ENCODE results near the gene RNF130. TPM values are rescaled to one million over a fixed set of nuclear protein-coding genes. Genes with fewer than 3 reads are reported as not detected.
"Not testable (repeated sequence)": the region's sequence is repeated elsewhere in the genome, so short reads cannot be mapped to it uniquely, and the experiment has no call there.

The RNF130 gene
- total RNA-seq, 4 donors from 2014 or later = 84.7 to 105 (median 98.5) TPM

DNA sequence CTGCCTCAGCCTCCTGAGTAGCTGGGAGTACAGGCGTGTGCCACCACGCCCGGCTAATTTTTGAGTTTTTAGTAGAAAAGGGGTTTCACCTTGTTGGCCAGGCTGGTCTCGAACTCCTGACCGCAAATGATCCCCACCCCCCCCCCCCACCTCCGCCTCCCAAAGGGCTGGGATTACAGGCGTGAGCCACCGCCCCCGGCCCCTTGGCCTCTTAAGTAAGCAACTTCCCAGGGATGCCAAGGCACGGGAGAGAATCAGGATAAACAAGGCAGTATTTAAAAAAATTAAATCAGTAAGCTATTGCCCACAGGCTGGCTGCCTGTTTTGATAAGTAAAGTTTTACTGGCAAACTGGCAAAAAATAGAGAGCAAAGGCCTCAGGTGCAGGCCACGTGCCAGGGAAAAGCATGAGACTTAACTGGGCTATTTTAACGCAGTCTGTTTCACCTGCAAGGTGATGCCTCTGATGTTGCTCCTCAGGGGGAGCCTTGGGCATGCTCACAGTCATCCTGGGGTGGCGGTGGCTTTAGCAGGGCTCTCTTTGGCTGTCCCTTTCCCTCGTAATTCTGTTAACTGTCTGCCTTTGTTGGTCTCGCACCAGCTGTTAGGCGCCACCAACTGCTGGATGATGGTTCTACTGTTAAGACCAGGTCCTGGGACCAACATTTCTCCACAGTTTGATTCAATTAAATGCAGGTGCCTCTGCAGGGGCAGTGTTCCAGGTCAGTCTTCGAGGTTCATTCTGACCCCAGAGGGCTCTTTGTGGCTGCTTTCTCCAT is 19.4 kb upstream of the RNF130 start:
- TF ChIP-seq, protein P1, sequence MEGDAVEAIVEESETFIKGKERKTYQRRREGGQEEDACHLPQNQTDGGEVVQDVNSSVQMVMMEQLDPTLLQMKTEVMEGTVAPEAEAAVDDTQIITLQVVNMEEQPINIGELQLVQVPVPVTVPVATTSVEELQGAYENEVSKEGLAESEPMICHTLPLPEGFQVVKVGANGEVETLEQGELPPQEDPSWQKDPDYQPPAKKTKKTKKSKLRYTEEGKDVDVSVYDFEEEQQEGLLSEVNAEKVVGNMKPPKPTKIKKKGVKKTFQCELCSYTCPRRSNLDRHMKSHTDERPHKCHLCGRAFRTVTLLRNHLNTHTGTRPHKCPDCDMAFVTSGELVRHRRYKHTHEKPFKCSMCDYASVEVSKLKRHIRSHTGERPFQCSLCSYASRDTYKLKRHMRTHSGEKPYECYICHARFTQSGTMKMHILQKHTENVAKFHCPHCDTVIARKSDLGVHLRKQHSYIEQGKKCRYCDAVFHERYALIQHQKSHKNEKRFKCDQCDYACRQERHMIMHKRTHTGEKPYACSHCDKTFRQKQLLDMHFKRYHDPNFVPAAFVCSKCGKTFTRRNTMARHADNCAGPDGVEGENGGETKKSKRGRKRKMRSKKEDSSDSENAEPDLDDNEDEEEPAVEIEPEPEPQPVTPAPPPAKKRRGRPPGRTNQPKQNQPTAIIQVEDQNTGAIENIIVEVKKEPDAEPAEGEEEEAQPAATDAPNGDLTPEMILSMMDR (IDR thresholded peaks at IDR 0.05) = peak in 1 of 4 experiments; percentile 20
- TF ChIP-seq EP300 (IDR thresholded peaks at IDR 0.05) = no peak

DNA sequence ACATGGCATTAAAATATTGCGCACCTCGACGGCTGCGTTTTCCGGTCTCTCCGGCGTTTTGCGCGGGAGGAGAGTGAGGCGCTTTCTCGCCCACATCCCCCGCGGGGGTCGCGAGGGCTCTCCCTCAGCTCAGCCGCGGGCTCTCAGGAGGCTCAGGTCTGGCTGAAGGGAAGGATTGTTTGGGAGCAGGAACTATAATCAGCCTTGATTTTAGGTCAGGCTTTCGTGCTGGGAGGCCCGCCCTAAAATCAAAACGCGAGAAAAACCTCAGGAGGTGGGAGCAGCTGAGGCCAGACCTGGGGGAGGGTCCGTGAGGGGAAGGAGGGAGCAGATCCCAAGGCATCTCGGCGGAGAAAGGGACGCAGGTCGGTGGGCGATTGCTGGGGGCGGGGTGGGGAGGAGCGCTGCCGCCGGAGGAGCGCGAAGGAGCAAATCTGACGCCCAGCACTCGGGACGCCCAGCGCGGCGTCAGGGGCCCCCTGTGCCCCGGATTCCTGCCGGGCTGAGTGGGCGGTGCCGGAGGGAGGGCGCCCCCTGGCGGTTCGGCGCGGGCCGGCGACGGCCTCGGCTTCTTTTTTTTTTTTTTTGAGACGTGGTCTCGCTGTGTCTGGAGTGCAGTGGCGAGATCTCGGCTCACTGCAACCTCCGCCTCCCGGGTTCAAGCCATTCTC is 18.7 kb upstream of the RNF130 start:
- no peaks in the 10 kb centered on the region for H3K27me3 ChIP-seq
- 0% methylated on average over 38 of the region's 58 CpGs; no CpG with 5 or more reads in 1 of the 2 donors for WGBS, 2 donors (ENCODE audit: low coverage in 1 of 2)

More for the DNA sequence above, 19.4 kb upstream of the RNF130 start:
- 25 to 31% methylated on average over 6 of the region's 17 CpGs for WGBS, 2 donors (ENCODE audit: low coverage in 1 of 2)
- Histone ChIP-seq H3K9me3 (no peaks in the 10 kb centered on the region), H3K4me3 (peak overlapping the region; percentile 27 to 65), H3K36me3 (no peaks in the 10 kb centered on the region), H3K4me1 (peaks cover 0 to 18% (median 0%) of the 10 kb centered on the region in 3 donors), H3K27ac (peak overlapping the region in 3 of 4 donors; percentile 76 to 86 (median 83)), H3K27me3 (no peaks in the 10 kb centered on the region)
- no peak for ATAC-seq

DNA sequence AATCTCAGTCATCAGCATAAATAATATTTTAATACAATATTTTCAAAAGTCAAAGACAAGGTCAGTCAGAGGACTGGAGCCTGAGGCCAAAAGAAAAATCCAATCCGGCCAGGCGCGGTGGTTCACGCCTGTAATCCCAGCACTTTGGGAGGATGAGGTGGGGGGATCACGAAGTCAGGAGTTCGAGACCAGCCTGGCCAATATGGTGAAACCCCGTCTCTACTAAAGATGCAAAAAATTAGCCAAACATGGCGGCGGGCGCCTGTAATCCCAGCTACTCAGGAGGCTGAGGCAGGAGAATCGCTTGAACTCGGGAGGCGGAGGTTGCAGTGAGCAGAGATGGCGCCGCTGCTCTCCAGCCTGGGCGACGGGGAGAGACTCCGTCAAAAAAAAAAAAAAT is 18.1 kb upstream of the RNF130 start:
- not testable (repeated sequence) for H3K36me3 ChIP-seq, H3K9me3 ChIP-seq, H3K27me3 ChIP-seq, ATAC-seq
- Histone ChIP-seq H3K4me1 (peaks cover 0 to 18% (median 0%) of the 10 kb centered on the region in 3 donors), H3K27ac (peak overlapping the region in 2 of 4 donors; percentile 83 to 86), H3K4me3 (peak overlapping the region in 1 of 2 donors; percentile 65)
- WGBS, 2 donors (ENCODE audit: low coverage in 1 of 2) = 71 to 94% methylated on average over 6 to 18 of the region's 18 CpGs

More for the DNA sequence above, 18.7 kb upstream of the RNF130 start:
- Histone ChIP-seq H3K27ac (peak overlapping the region; percentile 29 to 86 (median 80)), H3K4me3 (peak overlapping the region; percentile 27 to 65), H3K9me3 (no peaks in the 10 kb centered on the region), H3K4me1 (peaks cover 0 to 18% (median 0%) of the 10 kb centered on the region in 3 donors), H3K36me3 (no peaks in the 10 kb centered on the region)
- peak; percentile 90 for ATAC-seq
- TF ChIP-seq EP300 (IDR thresholded peaks at IDR 0.05) (no peak), POLR2AphosphoS5 (IDR thresholded peaks at IDR 0.05) (no peak), POLR2A (IDR thresholded peaks at IDR 0.05) (peak in 1 of 2 donors; percentile 38)
- TF ChIP-seq, protein P1 (IDR thresholded peaks at IDR 0.05) = peak in 3 of 4 experiments; percentile 71 to 88 (median 84)

DNA sequence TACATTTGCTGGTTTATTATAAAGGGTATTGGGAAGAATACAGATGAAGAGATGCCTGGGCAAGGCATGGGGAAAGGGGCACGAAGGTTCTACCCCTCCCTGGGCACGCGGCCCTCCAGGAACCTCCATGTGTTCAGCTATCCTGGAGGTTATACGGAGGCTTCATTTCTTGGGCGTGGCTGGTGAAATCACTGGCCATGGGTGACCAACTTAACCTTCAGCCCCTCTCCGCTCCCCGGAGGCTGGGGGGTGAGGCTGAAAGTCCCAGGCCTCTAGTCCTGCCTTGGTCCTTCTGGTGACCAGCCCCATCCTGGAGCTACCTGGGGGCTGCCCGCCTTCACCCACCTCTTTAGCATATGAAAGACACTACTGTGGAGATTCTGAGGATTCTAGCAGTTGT is 17.0 kb upstream of the RNF130 start:
- no peak for ATAC-seq
- 92% methylated on average over 2 of the region's 8 CpGs; no CpG with 5 or more reads in 1 of the 2 donors for WGBS, 2 donors (ENCODE audit: low coverage in 1 of 2)

DNA sequence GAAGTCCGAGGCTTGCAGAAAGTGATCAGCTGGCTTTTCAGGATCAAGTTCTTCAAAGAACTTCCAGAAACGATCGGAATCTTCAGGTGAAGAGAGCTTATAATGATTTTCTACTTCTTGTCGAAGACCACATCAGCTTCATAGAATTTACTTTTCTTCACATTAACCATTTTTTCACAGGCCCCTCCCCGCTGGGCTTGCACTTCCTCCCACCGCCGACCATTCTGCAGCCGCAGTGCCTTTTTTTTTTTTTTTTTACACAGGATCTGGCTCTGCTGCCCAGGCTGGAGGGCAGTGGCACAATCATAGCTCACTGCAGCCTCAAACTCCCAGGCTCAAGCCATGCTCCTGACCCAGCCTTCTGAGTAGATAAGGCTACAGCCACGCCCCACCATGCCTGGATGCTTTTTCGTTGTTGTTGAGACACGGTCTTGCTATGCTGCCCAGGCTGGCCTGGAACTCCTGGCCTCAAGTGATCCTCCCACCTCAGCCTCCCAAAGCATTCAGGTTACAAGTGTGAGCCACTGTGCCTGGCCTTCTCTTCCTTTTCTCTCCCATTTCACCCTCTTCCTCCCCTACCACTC is 15.3 kb upstream of the RNF130 start:
- Histone ChIP-seq H3K4me3 (no peak overlapping the region), H3K27me3 (no peaks in the 10 kb centered on the region), H3K4me1 (peaks cover 0 to 18% (median 0%) of the 10 kb centered on the region in 3 donors), H3K36me3 (no peaks in the 10 kb centered on the region), H3K27ac (no peak overlapping the region), H3K9me3 (no peaks in the 10 kb centered on the region)
- TF ChIP-seq POLR2A (IDR thresholded peaks at IDR 0.05) (no peak), EP300 (IDR thresholded peaks at IDR 0.05) (no peak), POLR2AphosphoS5 (IDR thresholded peaks at IDR 0.05) (no peak)
- TF ChIP-seq, protein P1 (IDR thresholded peaks at IDR 0.05) = no peak
- WGBS, 2 donors (ENCODE audit: low coverage in 1 of 2) = 79 to 91% methylated on average over 6 to 10 of the region's 11 CpGs
- no peak for ATAC-seq

More for the DNA sequence above, 17.0 kb upstream of the RNF130 start:
- Histone ChIP-seq H3K4me1 (peaks cover 0 to 18% (median 0%) of the 10 kb centered on the region in 3 donors), H3K4me3 (no peak overlapping the region), H3K36me3 (no peaks in the 10 kb centered on the region), H3K9me3 (no peaks in the 10 kb centered on the region), H3K27me3 (no peaks in the 10 kb centered on the region), H3K27ac (no peak overlapping the region)
- TF ChIP-seq, protein P1 (IDR thresholded peaks at IDR 0.05) = no peak
- TF ChIP-seq POLR2AphosphoS5 (IDR thresholded peaks at IDR 0.05) (no peak), EP300 (IDR thresholded peaks at IDR 0.05) (no peak), POLR2A (IDR thresholded peaks at IDR 0.05) (no peak)
